NCI-H82 treated with DMSO at 0.1 percent for 48 hours (cell line): ENCODE results near the gene NBPF3.
"Not testable (repeated sequence)": the region's sequence is repeated elsewhere in the genome, so short reads cannot be mapped to it uniquely, and the experiment has no call there.

ENCODE experiments used
- DNase-seq: peaks from one replicate; lab custom pipeline; 2025; ENCODE audit not compliant: unreplicated experiment; lab: John Stamatoyannopoulos, UW

Gene NBPF3

GRCh38 chr1:21518774-21519455 lies 79.0 kb downstream of the NBPF3 start:
- DNase-seq = no peak

- not testable (repeated sequence) for DNase-seq
These were observed 79.6 kb downstream of the NBPF3 start for GRCh38 chr1:21519486-21520070.

GRCh38 chr1:21520899-21521716 lies 81.2 kb downstream of the NBPF3 start:
- DNase-seq = peak; percentile 42

GRCh38 chr1:21521717-21522060 lies 81.8 kb downstream of the NBPF3 start:
- no peak for DNase-seq

- DNase-seq = no peak
These were observed 82.6 kb downstream of the NBPF3 start for GRCh38 chr1:21522525-21523038.

GRCh38 chr1:21523297-21523813 lies 83.4 kb downstream of the NBPF3 start:
- DNase-seq = no peak

- DNase-seq = no peak
These were observed 84.3 kb downstream of the NBPF3 start for GRCh38 chr1:21524220-21524619.

GRCh38 chr1:21524686-21525339 lies 84.9 kb downstream of the NBPF3 start:
- DNase-seq = no peak

GRCh38 chr1:21525340-21525717 lies 85.4 kb downstream of the NBPF3 start:
- no peak for DNase-seq

GRCh38 chr1:21526441-21526840 lies 86.5 kb downstream of the NBPF3 start:
- DNase-seq = no peak

- DNase-seq = no peak
These were observed 90.6 kb downstream of the NBPF3 start for GRCh38 chr1:21530368-21531016.

- DNase-seq = no peak
These were observed 91.3 kb downstream of the NBPF3 start for GRCh38 chr1:21531241-21531640.

- DNase-seq = no peak
These were observed 92.6 kb downstream of the NBPF3 start for GRCh38 chr1:21532496-21532895.

GRCh38 chr1:21532992-21533534 lies 93.1 kb downstream of the NBPF3 start:
- no peak for DNase-seq

- no peak for DNase-seq
These were observed 94.2 kb downstream of the NBPF3 start for GRCh38 chr1:21534146-21534545.
